ENCODE measurements around the gene RMI2. TPM values are rescaled to one million over a fixed set of nuclear protein-coding genes. Genes with fewer than 3 reads are reported as not detected.

The RMI2 gene
- total and polyA plus RNA-seq, 4 donors, result 0.28 to 8.5 (median 0.83) TPM

- TF ChIP-seq NR2F2 (IDR thresholded peaks at IDR 0.05), result no peak
- TF ChIP-seq EGR1 (IDR thresholded peaks at IDR 0.05; ENCODE audit: low read depth in 2 of 2), result no peak
- no peak for TF ChIP-seq GABPA (IDR thresholded peaks at IDR 0.05 in 1 of 2, conservative IDR thresholded peaks at IDR 0.05 in 1 of 2)
- no peak for TF ChIP-seq MAX (IDR thresholded peaks at IDR 0.05)
- TF ChIP-seq TAF1 (conservative IDR thresholded peaks at IDR 0.05), result no peak
- no peak for TF ChIP-seq RXRA (IDR thresholded peaks at IDR 0.05)
- TF ChIP-seq ATF3 (IDR thresholded peaks at IDR 0.05), result no peak
- no peak for TF ChIP-seq JUND (IDR thresholded peaks at IDR 0.05)
- no peak overlapping the region for H3K9ac ChIP-seq (ENCODE audit: low read depth in 1 of 2, low read length in 2 of 2)
- H3K4me3 ChIP-seq (ENCODE audit: low read depth in 1 of 3, low read length in 3 of 3), result no peak overlapping the region
- H3K9me3 ChIP-seq (ENCODE audit: control insufficient read depth in 4 of 4, low read length in 3 of 4), result no peaks in the 10 kb centered on the region
- H3K36me3 ChIP-seq (ENCODE audit: control insufficient read depth in 4 of 4, insufficient read depth in 3 of 4, low read depth in 1 of 4, low read length in 3 of 4), result no peaks in the 10 kb centered on the region
- H3K27ac ChIP-seq (ENCODE audit: low read depth in 1 of 2, low read length in 2 of 2), result no peak overlapping the region
- H3K4me1 ChIP-seq (ENCODE audit: control insufficient read depth in 4 of 4, insufficient read depth in 4 of 4, low read length in 3 of 4), result peaks cover 6 to 13% (median 8%) of the 10 kb centered on the region in 4 donors
- no peaks in the 10 kb centered on the region for H3K27me3 ChIP-seq (ENCODE audit: control insufficient read depth in 4 of 4, insufficient read depth in 4 of 4, low read length in 3 of 4)
- no peak for DNase-seq (ENCODE audit: low spot score)
- 98% methylated on average over 7 of the region's 7 CpGs for WGBS
Observed at GRCh38 chr16:11347831-11348230, 2.6 kb downstream of the RMI2 start.

- peaks cover 6 to 13% (median 8%) of the 10 kb centered on the region in 4 donors for H3K4me1 ChIP-seq (ENCODE audit: control insufficient read depth in 4 of 4, insufficient read depth in 4 of 4, low read length in 3 of 4)
- H3K27ac ChIP-seq (ENCODE audit: low read depth in 1 of 2, low read length in 2 of 2), result peak overlapping the region in 1 of 2 donors; percentile 31
- H3K9me3 ChIP-seq (ENCODE audit: control insufficient read depth in 4 of 4, low read length in 3 of 4), result no peaks in the 10 kb centered on the region
- TF ChIP-seq FOXA1 (IDR thresholded peaks at IDR 0.05), result no peak
- TF ChIP-seq HNF4A (conservative IDR thresholded peaks at IDR 0.05), result no peak
- TF ChIP-seq ATF3 (IDR thresholded peaks at IDR 0.05), result no peak
- no peak for TF ChIP-seq REST (IDR thresholded peaks at IDR 0.05)
- no peak for TF ChIP-seq EGR1 (IDR thresholded peaks at IDR 0.05; ENCODE audit: low read depth in 2 of 2)
- TF ChIP-seq RXRA (IDR thresholded peaks at IDR 0.05), result no peak
- no peak for TF ChIP-seq JUND (IDR thresholded peaks at IDR 0.05)
- no peak for TF ChIP-seq FOXA2 (IDR thresholded peaks at IDR 0.05)
- no peak for TF ChIP-seq TAF1 (conservative IDR thresholded peaks at IDR 0.05)
- no peak for TF ChIP-seq NR2F2 (IDR thresholded peaks at IDR 0.05)
- DNase-seq (ENCODE audit: low spot score), result no peak
- H3K36me3 ChIP-seq (ENCODE audit: control insufficient read depth in 4 of 4, insufficient read depth in 3 of 4, low read depth in 1 of 4, low read length in 3 of 4), result no peaks in the 10 kb centered on the region
- WGBS, result 94% methylated on average over 16 of the region's 16 CpGs
- no peak overlapping the region for H3K9ac ChIP-seq (ENCODE audit: low read depth in 1 of 2, low read length in 2 of 2)
- no peaks in the 10 kb centered on the region for H3K27me3 ChIP-seq (ENCODE audit: control insufficient read depth in 4 of 4, insufficient read depth in 4 of 4, low read length in 3 of 4)
- no peak overlapping the region for H3K4me3 ChIP-seq (ENCODE audit: low read depth in 1 of 3, low read length in 3 of 3)
Observed at GRCh38 chr16:11348737-11349598, 3.7 kb downstream of the RMI2 start.

Data from liver (tissue), 9 donors.